ENCODE results near the gene MDK. TPM values are rescaled to one million over a fixed set of nuclear protein-coding genes. Genes with fewer than 3 reads are reported as not detected.

MDK gene
- polyA plus RNA-seq, 2 of the 4 experiments (the other 2 are of a cell fraction) = 13.6 to 18.4 TPM

DNA sequence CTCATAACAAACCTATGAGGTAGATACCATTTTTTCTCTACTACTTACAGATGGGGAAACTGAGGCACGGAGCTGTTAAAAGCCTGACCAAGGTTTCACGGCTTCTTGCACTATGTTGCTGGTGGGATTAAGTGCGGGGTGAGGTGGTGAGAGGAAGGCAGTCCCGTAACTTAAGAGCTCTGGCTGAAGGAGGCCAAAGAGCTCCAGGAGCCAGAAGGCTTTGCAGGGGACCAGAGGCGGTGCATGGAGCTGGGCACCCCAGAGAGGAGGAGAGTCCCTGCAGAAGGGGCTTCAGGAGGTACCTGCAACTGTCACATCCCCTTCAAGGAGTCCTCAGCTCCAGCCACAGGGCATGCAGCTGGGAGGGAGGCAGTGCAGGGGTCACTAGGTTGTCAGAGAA is 6.0 kb downstream of the MDK start:
- CTCF ChIA-PET = interaction anchor here (0.6 to 10.2 kb wide), 13 partner anchors 12 to 232 kb away, joined by 3 to 220 read pairs (median 6); partner anchors contain the start of gene MDK
- DNase-seq (ENCODE audit: low read depth in 1 of 2, low spot score in 1 of 2) (no peak), ATAC-seq (no peak), FAIRE-seq (no peak)
- H3K4me3 ChIP-seq = no peak overlapping the region
- POLR2A ChIA-PET = no interaction called here
- H3K4me1 ChIP-seq = peaks cover 29% of the 10 kb centered on the region
- TF ChIP-seq ZFP36 (IDR thresholded peaks at IDR 0.05; ENCODE audit: borderline replicate concordance, partially characterized antibody) (no peak), RCOR1 (IDR thresholded peaks at IDR 0.05; ENCODE audit: low read depth, low read length) (no peak), NR3C1 (IDR thresholded peaks at IDR 0.05) (no peak), HOXB13 (CRISPR knock-in tag; IDR thresholded peaks at IDR 0.05; ENCODE audit: low read depth) (no peak), RFX5 (IDR thresholded peaks at IDR 0.05) (no peak), EHMT2 (IDR thresholded peaks at IDR 0.05; ENCODE audit: low read depth) (no peak), CEBPB (IDR thresholded peaks at IDR 0.05) (no peak), POLR2AphosphoS2 (conservative IDR thresholded peaks at IDR 0.05; ENCODE audit: low read length) (no peak), POLR2A (IDR thresholded peaks at IDR 0.05; ENCODE audit: low read length) (no peak), HOXA7 (CRISPR knock-in tag; IDR thresholded peaks at IDR 0.05) (no peak), PHF8 (IDR thresholded peaks at IDR 0.05; ENCODE audit: borderline replicate concordance, low read depth) (no peak), RARB (CRISPR knock-in tag; IDR thresholded peaks at IDR 0.05) (no peak), ESRRA (IDR thresholded peaks at IDR 0.05; ENCODE audit: borderline replicate concordance, low read length) (no peak), MAFK (IDR thresholded peaks at IDR 0.05; ENCODE audit: partially characterized antibody) (no peak), CBX8 (IDR thresholded peaks at IDR 0.05) (no peak), KDM5A (IDR thresholded peaks at IDR 0.05) (no peak)
- TF ChIP-seq, protein P1, sequence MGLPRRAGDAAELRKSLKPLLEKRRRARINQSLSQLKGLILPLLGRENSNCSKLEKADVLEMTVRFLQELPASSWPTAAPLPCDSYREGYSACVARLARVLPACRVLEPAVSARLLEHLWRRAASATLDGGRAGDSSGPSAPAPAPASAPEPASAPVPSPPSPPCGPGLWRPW (IDR thresholded peaks at IDR 0.05) = no peak
- TF ChIP-seq, protein P2, sequence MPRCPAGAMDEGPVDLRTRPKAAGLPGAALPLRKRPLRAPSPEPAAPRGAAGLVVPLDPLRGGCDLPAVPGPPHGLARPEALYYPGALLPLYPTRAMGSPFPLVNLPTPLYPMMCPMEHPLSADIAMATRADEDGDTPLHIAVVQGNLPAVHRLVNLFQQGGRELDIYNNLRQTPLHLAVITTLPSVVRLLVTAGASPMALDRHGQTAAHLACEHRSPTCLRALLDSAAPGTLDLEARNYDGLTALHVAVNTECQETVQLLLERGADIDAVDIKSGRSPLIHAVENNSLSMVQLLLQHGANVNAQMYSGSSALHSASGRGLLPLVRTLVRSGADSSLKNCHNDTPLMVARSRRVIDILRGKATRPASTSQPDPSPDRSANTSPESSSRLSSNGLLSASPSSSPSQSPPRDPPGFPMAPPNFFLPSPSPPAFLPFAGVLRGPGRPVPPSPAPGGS (IDR thresholded peaks at IDR 0.05) = no peak
- TF ChIP-seq, protein P3, sequence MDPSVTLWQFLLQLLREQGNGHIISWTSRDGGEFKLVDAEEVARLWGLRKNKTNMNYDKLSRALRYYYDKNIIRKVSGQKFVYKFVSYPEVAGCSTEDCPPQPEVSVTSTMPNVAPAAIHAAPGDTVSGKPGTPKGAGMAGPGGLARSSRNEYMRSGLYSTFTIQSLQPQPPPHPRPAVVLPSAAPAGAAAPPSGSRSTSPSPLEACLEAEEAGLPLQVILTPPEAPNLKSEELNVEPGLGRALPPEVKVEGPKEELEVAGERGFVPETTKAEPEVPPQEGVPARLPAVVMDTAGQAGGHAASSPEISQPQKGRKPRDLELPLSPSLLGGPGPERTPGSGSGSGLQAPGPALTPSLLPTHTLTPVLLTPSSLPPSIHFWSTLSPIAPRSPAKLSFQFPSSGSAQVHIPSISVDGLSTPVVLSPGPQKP (IDR thresholded peaks at IDR 0.05; ENCODE audit: low read depth, low read length) = no peak
- TF ChIP-seq, protein P4, sequence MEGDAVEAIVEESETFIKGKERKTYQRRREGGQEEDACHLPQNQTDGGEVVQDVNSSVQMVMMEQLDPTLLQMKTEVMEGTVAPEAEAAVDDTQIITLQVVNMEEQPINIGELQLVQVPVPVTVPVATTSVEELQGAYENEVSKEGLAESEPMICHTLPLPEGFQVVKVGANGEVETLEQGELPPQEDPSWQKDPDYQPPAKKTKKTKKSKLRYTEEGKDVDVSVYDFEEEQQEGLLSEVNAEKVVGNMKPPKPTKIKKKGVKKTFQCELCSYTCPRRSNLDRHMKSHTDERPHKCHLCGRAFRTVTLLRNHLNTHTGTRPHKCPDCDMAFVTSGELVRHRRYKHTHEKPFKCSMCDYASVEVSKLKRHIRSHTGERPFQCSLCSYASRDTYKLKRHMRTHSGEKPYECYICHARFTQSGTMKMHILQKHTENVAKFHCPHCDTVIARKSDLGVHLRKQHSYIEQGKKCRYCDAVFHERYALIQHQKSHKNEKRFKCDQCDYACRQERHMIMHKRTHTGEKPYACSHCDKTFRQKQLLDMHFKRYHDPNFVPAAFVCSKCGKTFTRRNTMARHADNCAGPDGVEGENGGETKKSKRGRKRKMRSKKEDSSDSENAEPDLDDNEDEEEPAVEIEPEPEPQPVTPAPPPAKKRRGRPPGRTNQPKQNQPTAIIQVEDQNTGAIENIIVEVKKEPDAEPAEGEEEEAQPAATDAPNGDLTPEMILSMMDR (IDR thresholded peaks at IDR 0.05) = no peak
- no peak overlapping the region for H3K4me2 ChIP-seq
- WGBS (ENCODE audit: missing lambda C conversion rate) = 50% methylated on average over 5 of the region's 5 CpGs
- H3K27ac ChIP-seq = no peak overlapping the region
- H3K9me3 ChIP-seq = no peaks in the 10 kb centered on the region

DNA sequence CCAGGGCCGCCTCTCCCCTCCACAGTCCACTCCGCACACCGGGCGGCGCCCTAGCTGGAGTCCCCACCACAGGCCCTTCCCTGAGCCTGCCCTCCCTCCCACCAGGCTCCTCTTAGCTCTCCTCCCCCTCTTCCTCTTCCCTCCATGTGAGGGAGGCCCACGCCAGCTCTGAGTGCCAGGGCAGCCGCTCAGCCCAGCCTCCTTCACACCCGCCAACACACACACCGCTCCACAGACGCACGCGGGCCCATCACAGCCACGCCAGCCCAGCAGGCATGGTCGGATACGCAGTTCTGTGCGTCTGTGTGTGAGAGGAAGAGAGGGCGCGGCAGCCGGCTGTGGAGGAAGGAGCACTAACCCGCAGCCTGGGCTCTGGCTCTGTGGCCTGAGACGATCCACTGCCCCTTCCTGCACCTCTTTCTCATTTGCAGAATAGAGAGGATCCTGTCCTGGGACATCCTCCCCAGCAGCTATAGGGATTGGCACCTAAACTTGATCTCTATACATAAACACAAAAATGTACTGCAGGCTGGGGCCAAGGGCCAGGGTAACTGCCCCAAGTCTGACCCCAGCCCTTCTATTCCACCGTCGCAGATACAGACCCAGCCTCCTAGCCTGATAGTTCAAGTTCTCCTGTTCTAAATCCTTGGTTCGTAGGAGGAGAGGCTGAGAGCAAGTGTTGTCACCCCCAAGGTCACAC is 6.6 kb downstream of the MDK start:
- Histone ChIP-seq H3K4me2 (no peak overlapping the region), H3K9me3 (no peaks in the 10 kb centered on the region), H3K4me1 (peaks cover 29% of the 10 kb centered on the region), H3K27ac (no peak overlapping the region), H3K4me3 (no peak overlapping the region)
- no peak for DNase-seq (ENCODE audit: low read depth in 1 of 2, low spot score in 1 of 2)
- FAIRE-seq = no peak
- ChIA-PET CTCF (interaction anchor here (0.6 to 10.2 kb wide), 24 partner anchors 11 to 230 kb away, joined by 3 to 220 read pairs (median 7); partner anchors contain the start of gene MDK), POLR2A (no interaction called here)
- no peak for ATAC-seq
- 65% methylated on average over 21 of the region's 24 CpGs for WGBS (ENCODE audit: missing lambda C conversion rate)
- no peak for TF ChIP-seq MYC (IDR thresholded peaks at IDR 0.05; ENCODE audit: borderline replicate concordance, low read length)
- TF ChIP-seq, protein P5, sequence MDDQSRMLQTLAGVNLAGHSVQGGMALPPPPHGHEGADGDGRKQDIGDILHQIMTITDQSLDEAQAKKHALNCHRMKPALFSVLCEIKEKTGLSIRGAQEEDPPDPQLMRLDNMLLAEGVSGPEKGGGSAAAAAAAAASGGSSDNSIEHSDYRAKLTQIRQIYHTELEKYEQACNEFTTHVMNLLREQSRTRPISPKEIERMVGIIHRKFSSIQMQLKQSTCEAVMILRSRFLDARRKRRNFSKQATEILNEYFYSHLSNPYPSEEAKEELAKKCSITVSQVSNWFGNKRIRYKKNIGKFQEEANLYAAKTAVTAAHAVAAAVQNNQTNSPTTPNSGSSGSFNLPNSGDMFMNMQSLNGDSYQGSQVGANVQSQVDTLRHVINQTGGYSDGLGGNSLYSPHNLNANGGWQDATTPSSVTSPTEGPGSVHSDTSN (IDR thresholded peaks at IDR 0.05) = no peak
- no peak for TF ChIP-seq FOSB (CRISPR knock-in tag; IDR thresholded peaks at IDR 0.05)
- no peak for TF ChIP-seq RNF2 (IDR thresholded peaks at IDR 0.05; ENCODE audit: borderline replicate concordance, low read depth)
- TF ChIP-seq JUNB (IDR thresholded peaks at IDR 0.05) = no peak
- TF ChIP-seq RARB (CRISPR knock-in tag; IDR thresholded peaks at IDR 0.05) = no peak
- TF ChIP-seq, protein P1 (IDR thresholded peaks at IDR 0.05) = no peak
- no peak for TF ChIP-seq HOXB5 (CRISPR knock-in tag; IDR thresholded peaks at IDR 0.05)

Data from A549 (cell line).